ENCODE results near the gene KCNK17. TPM values are rescaled to one million over a fixed set of nuclear protein-coding genes. Genes with fewer than 3 reads are reported as not detected.

Gene KCNK17
- total RNA-seq, 1 donor from 2014 or later: not detected

GRCh38 chr6:39307462-39307861 is 6.8 kb downstream of the KCNK17 start:
- no peak overlapping the region for H3K27ac Mint-ChIP-seq (ENCODE audit: unreplicated experiment)
- no peak overlapping the region for H3K4me3 Mint-ChIP-seq (ENCODE audit: unreplicated experiment)
- no peak for DNase-seq (ENCODE audit: extremely low spot score, unreplicated experiment)
- H3K36me3 Mint-ChIP-seq (ENCODE audit: unreplicated experiment): no peaks in the 10 kb centered on the region
- no peaks in the 10 kb centered on the region for H3K9me3 Mint-ChIP-seq (ENCODE audit: unreplicated experiment)
- peaks cover 6% of the 10 kb centered on the region for H3K4me1 Mint-ChIP-seq (ENCODE audit: unreplicated experiment)
- no peak for TF ChIP-seq CTCF (IDR thresholded peaks at IDR 0.05)
- H3K27me3 Mint-ChIP-seq (ENCODE audit: unreplicated experiment): peaks cover 28% of the 10 kb centered on the region

GRCh38 chr6:39304951-39305350 is 9.3 kb downstream of the KCNK17 start:
- Mint-ChIP-seq H3K36me3 (ENCODE audit: unreplicated experiment) (no peaks in the 10 kb centered on the region), H3K27ac (ENCODE audit: unreplicated experiment) (no peak overlapping the region), H3K27me3 (ENCODE audit: unreplicated experiment) (peaks cover 17% of the 10 kb centered on the region), H3K4me3 (ENCODE audit: unreplicated experiment) (no peak overlapping the region), H3K9me3 (ENCODE audit: unreplicated experiment) (no peaks in the 10 kb centered on the region), H3K4me1 (ENCODE audit: unreplicated experiment) (peaks cover 6% of the 10 kb centered on the region)
- DNase-seq (ENCODE audit: extremely low spot score, unreplicated experiment): no peak
- TF ChIP-seq CTCF (IDR thresholded peaks at IDR 0.05): no peak

GRCh38 chr6:39303425-39304153 is 10.6 kb downstream of the KCNK17 start:
- Mint-ChIP-seq H3K4me1 (ENCODE audit: unreplicated experiment) (peaks cover 6% of the 10 kb centered on the region), H3K36me3 (ENCODE audit: unreplicated experiment) (no peaks in the 10 kb centered on the region), H3K9me3 (ENCODE audit: unreplicated experiment) (no peaks in the 10 kb centered on the region), H3K27me3 (ENCODE audit: unreplicated experiment) (peaks cover 14% of the 10 kb centered on the region), H3K27ac (ENCODE audit: unreplicated experiment) (no peak overlapping the region), H3K4me3 (ENCODE audit: unreplicated experiment) (no peak overlapping the region)
- no peak for TF ChIP-seq CTCF (IDR thresholded peaks at IDR 0.05)
- no peak for DNase-seq (ENCODE audit: extremely low spot score, unreplicated experiment)

GRCh38 chr6:39302669-39303424 is 11.4 kb downstream of the KCNK17 start:
- H3K9me3 Mint-ChIP-seq (ENCODE audit: unreplicated experiment): no peaks in the 10 kb centered on the region
- peak; percentile 88 for DNase-seq (ENCODE audit: extremely low spot score, unreplicated experiment)
- H3K27ac Mint-ChIP-seq (ENCODE audit: unreplicated experiment): no peak overlapping the region
- peaks cover 12% of the 10 kb centered on the region for H3K27me3 Mint-ChIP-seq (ENCODE audit: unreplicated experiment)
- H3K36me3 Mint-ChIP-seq (ENCODE audit: unreplicated experiment): no peaks in the 10 kb centered on the region
- no peak overlapping the region for H3K4me3 Mint-ChIP-seq (ENCODE audit: unreplicated experiment)
- H3K4me1 Mint-ChIP-seq (ENCODE audit: unreplicated experiment): peaks cover 6% of the 10 kb centered on the region
- peak; percentile 87 for TF ChIP-seq CTCF (IDR thresholded peaks at IDR 0.05)

- Mint-ChIP-seq H3K27ac (ENCODE audit: unreplicated experiment) (no peak overlapping the region), H3K4me1 (ENCODE audit: unreplicated experiment) (peaks cover 6% of the 10 kb centered on the region), H3K9me3 (ENCODE audit: unreplicated experiment) (no peaks in the 10 kb centered on the region), H3K36me3 (ENCODE audit: unreplicated experiment) (no peaks in the 10 kb centered on the region), H3K27me3 (ENCODE audit: unreplicated experiment) (peaks cover 12% of the 10 kb centered on the region), H3K4me3 (ENCODE audit: unreplicated experiment) (no peak overlapping the region)
- TF ChIP-seq CTCF (IDR thresholded peaks at IDR 0.05): no peak
- DNase-seq (ENCODE audit: extremely low spot score, unreplicated experiment): no peak
Observed at GRCh38 chr6:39302011-39302410, 12.2 kb downstream of the KCNK17 start.

Data from osteocyte (in vitro differentiated cells).